Glomerular endothelial cell (primary cell): ENCODE results near the gene TNKS1BP1. TPM values are rescaled to one million over a fixed set of nuclear protein-coding genes. Genes with fewer than 3 reads are reported as not detected.

Source experiments
- DNase-seq: peaks from one replicate; pipeline ENCODE4 v3.0.0-alpha.2; 2011; ENCODE audit warnings: low read depth, low spot score; ENCODE audit errors: extremely low read depth
- total RNA-seq: library from RNA; depleted of rRNA; stranded (reverse); fragments of >200 nt; gene quantifications from 2 replicates; pipeline ENCODE4 v1.2.3, GENCODE V29; 2015

Gene TNKS1BP1
- total RNA-seq, 1 donor from 2014 or later: 154 TPM

- DNase-seq: no peak
Observed at GRCh38 chr11:57312511-57313021, 12.2 kb downstream of the TNKS1BP1 start.

GRCh38 chr11:57311109-57311936, 13.4 kb downstream of the TNKS1BP1 start:
- DNase-seq: no peak

- no peak for DNase-seq
Observed at GRCh38 chr11:57310630-57311086, 14.1 kb downstream of the TNKS1BP1 start.

GRCh38 chr11:57310091-57310490, 14.7 kb downstream of the TNKS1BP1 start:
- DNase-seq: no peak

- DNase-seq: no peak
Observed at GRCh38 chr11:57309106-57310059, 15.4 kb downstream of the TNKS1BP1 start.

GRCh38 chr11:57308426-57309060, 16.2 kb downstream of the TNKS1BP1 start:
- DNase-seq: no peak

- no peak for DNase-seq
Observed at GRCh38 chr11:57307666-57308270, 17.0 kb downstream of the TNKS1BP1 start.

- no peak for DNase-seq
Observed at GRCh38 chr11:57306940-57307565, 17.7 kb downstream of the TNKS1BP1 start.

- no peak for DNase-seq
Observed at GRCh38 chr11:57306161-57306876, 18.4 kb downstream of the TNKS1BP1 start.

GRCh38 chr11:57305523-57305922, 19.2 kb downstream of the TNKS1BP1 start:
- no peak for DNase-seq

GRCh38 chr11:57303990-57304579, 20.7 kb downstream of the TNKS1BP1 start:
- DNase-seq: no peak

- DNase-seq: no peak
Observed at GRCh38 chr11:57303280-57303989, 21.3 kb downstream of the TNKS1BP1 start.

GRCh38 chr11:57302489-57302888, 22.3 kb downstream of the TNKS1BP1 start:
- no peak for DNase-seq

GRCh38 chr11:57301711-57302423, 22.9 kb downstream of the TNKS1BP1 start:
- no peak for DNase-seq

- DNase-seq: no peak
Observed at GRCh38 chr11:57300785-57301184, 24.0 kb downstream of the TNKS1BP1 start.

GRCh38 chr11:57299150-57299737, 25.5 kb downstream of the TNKS1BP1 start:
- no peak for DNase-seq

- no peak for DNase-seq
Observed at GRCh38 chr11:57297221-57297620, 27.5 kb downstream of the TNKS1BP1 start.
